ENCODE results near the gene MYO10.

DNA sequence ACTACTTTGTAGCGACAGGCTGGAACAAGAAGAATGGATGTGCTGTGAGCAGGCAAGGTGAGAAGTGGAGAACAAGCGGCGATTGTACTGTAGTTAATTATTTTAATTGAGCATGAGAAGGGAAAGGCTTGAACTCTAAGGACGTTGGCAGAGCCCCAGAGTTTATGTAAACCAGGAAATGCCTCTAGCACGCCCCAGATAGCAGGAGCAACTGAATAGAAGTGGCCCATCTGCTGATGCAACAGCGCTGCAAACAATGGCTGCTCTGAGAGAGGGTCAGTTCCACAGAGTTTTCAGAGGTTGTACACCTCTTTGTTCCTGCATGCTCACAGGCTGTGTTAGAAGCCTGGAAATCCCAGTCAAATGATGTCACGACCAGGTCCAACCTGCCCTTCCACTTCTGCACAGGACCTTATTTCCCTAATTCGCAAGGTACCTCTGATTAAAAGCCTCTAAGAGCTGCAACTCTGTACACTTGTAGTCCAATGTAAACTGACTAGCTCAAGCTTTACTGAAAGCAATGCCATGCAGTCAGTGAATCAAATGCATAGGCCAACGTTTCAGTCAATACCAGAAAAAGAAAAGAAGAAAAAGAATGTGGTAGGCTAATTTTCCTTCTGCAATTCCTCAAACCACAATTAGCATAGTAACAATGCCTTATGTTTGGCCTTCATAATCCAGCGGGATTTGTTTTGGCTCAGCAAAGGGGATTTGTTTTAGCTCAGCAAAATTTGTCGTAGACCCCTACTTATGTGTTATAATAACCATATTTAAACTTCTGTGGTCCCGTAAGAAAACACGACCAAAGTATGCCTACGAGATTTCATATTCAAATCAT, 199.7 kb downstream of the MYO10 start:
- TF ChIP-seq, protein P1, sequence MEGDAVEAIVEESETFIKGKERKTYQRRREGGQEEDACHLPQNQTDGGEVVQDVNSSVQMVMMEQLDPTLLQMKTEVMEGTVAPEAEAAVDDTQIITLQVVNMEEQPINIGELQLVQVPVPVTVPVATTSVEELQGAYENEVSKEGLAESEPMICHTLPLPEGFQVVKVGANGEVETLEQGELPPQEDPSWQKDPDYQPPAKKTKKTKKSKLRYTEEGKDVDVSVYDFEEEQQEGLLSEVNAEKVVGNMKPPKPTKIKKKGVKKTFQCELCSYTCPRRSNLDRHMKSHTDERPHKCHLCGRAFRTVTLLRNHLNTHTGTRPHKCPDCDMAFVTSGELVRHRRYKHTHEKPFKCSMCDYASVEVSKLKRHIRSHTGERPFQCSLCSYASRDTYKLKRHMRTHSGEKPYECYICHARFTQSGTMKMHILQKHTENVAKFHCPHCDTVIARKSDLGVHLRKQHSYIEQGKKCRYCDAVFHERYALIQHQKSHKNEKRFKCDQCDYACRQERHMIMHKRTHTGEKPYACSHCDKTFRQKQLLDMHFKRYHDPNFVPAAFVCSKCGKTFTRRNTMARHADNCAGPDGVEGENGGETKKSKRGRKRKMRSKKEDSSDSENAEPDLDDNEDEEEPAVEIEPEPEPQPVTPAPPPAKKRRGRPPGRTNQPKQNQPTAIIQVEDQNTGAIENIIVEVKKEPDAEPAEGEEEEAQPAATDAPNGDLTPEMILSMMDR (conservative IDR thresholded peaks at IDR 0.05; ENCODE audit: low read depth in 2 of 2) = no peak
- no peak; the same call in none of the 2 replicates for TF ChIP-seq POLR2AphosphoS5 (IDR thresholded peaks at IDR 0.05; ENCODE audit: low read depth)

Data from GM23338 (cell line).